OCI-LY3 (cell line): ENCODE measurements around the gene UBALD2.
"Not testable (repeated sequence)": the region's sequence is repeated elsewhere in the genome, so short reads cannot be mapped to it uniquely, and the experiment has no call there.

ENCODE experiments used
- H2AFZ ChIP-seq: fragments of 200-600, 300-600 bp; shearing (Covaris generic); 2 replicates; pipeline ENCODE4 v1.6.0; 2014; ENCODE audit warnings: antibody characterized with exemption, low read depth, low read length
- H3K27ac ChIP-seq: fragments of 200-600, 300-600 bp; sonication (generic); 2 replicates; pipeline ENCODE4 v1.5.1; 2014; ENCODE audit warnings: mild to moderate bottlenecking, low read length, moderate library complexity, mixed read lengths
- H3K27me3 ChIP-seq: fragments of 200-600, 300-600 bp; sonication (generic); 2 replicates; pipeline ENCODE4 v1.6.1; 2014; ENCODE audit warnings: low read depth, low read length, mixed read lengths
- H3K36me3 ChIP-seq: fragments of 200-600, 300-600 bp; sonication (generic); replicated peaks from 2 replicates; pipeline ENCODE3; 2014; ENCODE audit warnings: low read depth, low read length, mixed read lengths
- H3K4me1 ChIP-seq: fragments of 300-600, 200-600 bp; sonication (generic); 2 replicates; pipeline ENCODE4 v1.6.1; 2014; ENCODE audit warnings: low read length, mixed read lengths
- H3K4me2 ChIP-seq: fragments of 200-600, 300-600 bp; sonication (generic); 2 replicates; pipeline ENCODE4 v1.6.1; 2014; ENCODE audit warnings: low read length, mixed read lengths
- H3K4me3 ChIP-seq: fragments of 300-600, 200-600 bp; sonication (generic); 2 replicates; pipeline ENCODE4 v1.5.1; 2014; ENCODE audit warnings: antibody characterized with exemption, mild to moderate bottlenecking, low read length, moderate library complexity
- H3K79me2 ChIP-seq: fragments of 300-600, 200-600 bp; shearing (Covaris generic); 2 replicates; pipeline ENCODE4 v1.6.1; 2014; ENCODE audit warnings: mild to moderate bottlenecking, low read length, mixed read lengths
- H3K9ac ChIP-seq: fragments of 300-600, 200-600 bp; shearing (Covaris generic); 2 replicates; pipeline ENCODE4 v1.6.0; 2014; ENCODE audit warnings: mild to moderate bottlenecking, low read length, moderate library complexity
- H3K9me3 ChIP-seq: fragments of 200-600, 300-600 bp; shearing (Covaris generic); 2 replicates; pipeline ENCODE4 v1.6.1; 2014; ENCODE audit warnings: low read length, mixed read lengths; ENCODE audit not compliant: insufficient read depth
- H4K20me1 ChIP-seq: fragments of 200-600, 300-600 bp; sonication (generic); 2 replicates; pipeline ENCODE4 v1.6.1; 2016; ENCODE audit warnings: low read length, mixed read lengths; ENCODE audit not compliant: insufficient read depth
- CTCF ChIP-seq: fragments of 200-600, 300-600 bp; sonication (generic); IDR thresholded peaks from 2 replicates; pipeline ENCODE4 v1.5.1; 2014; ENCODE audit warnings: antibody characterized with exemption, low read length, low read depth
- EZH2phosphoT487 ChIP-seq: fragments of 200-600 bp; shearing (Covaris generic); IDR thresholded peaks from 2 replicates; pipeline ENCODE4 v1.6.1; 2018; ENCODE audit warnings: antibody characterized with exemption, mixed run types, low read depth

UBALD2 gene

GRCh38 chr17:76264755-76265623 is at the start of gene UBALD2:
TSS of gene UBALD2 (plus strand) at chr17:76265348. CDS start at chr17:76265506, 158 bp downstream.
- no peaks in the 10 kb centered on the region for H3K27me3 ChIP-seq
- peak within 1 kb of the TSS; percentile 96 for H3K4me3 ChIP-seq
- TF ChIP-seq CTCF (no peak), EZH2phosphoT487 (no peak)
- peaks cover 11% of the 10 kb centered on the region; the same call in 1 of the 2 replicates for H4K20me1 ChIP-seq
- H3K9ac ChIP-seq: peak within 1 kb of the TSS; percentile 95
- no peak within 1 kb of the TSS for H2AFZ ChIP-seq
- H3K9me3 ChIP-seq: no peaks in the 10 kb centered on the region
- H3K4me1 ChIP-seq: peaks cover 61% of the 10 kb centered on the region
- H3K36me3 ChIP-seq: peaks cover 33% of the 10 kb centered on the region
- H3K4me2 ChIP-seq: peak within 1 kb of the TSS; percentile 91
- peak within 1 kb of the TSS; percentile 94 for H3K27ac ChIP-seq
- H3K79me2 ChIP-seq: peaks cover 57% of the 10 kb centered on the region

GRCh38 chr17:76217081-76217480 is 48.1 kb upstream of the UBALD2 start:
- Histone ChIP-seq H3K9me3 (no peaks in the 10 kb centered on the region), H2AFZ (peak overlapping the region; percentile 81), H3K27me3 (no peaks in the 10 kb centered on the region), H3K4me1 (peaks cover 21% of the 10 kb centered on the region), H3K36me3 (no peaks in the 10 kb centered on the region), H3K4me2 (peak overlapping the region; percentile 34), H3K79me2 (no peaks in the 10 kb centered on the region), H3K4me3 (no peak overlapping the region), H3K27ac (no peak overlapping the region), H3K9ac (no peak overlapping the region), H4K20me1 (no peaks in the 10 kb centered on the region)
- TF ChIP-seq CTCF (no peak), EZH2phosphoT487 (no peak)

- Histone ChIP-seq H4K20me1 (no peaks in the 10 kb centered on the region), H3K36me3 (no peaks in the 10 kb centered on the region), H3K9me3 (no peaks in the 10 kb centered on the region), H3K27me3 (no peaks in the 10 kb centered on the region), H3K4me1 (peaks cover 21% of the 10 kb centered on the region), H3K4me2 (peak overlapping the region; percentile 48), H3K79me2 (no peaks in the 10 kb centered on the region), H2AFZ (no peak overlapping the region), H3K4me3 (peak overlapping the region; percentile 7; the same call in 1 of the 2 replicates), H3K27ac (no peak overlapping the region), H3K9ac (no peak overlapping the region)
- TF ChIP-seq CTCF: no peak
- TF ChIP-seq EZH2phosphoT487: no peak
Measured at GRCh38 chr17:76219670-76220383, 45.3 kb upstream of the UBALD2 start.

- Histone ChIP-seq H3K4me3 (no peak overlapping the region), H3K27me3 (no peaks in the 10 kb centered on the region), H3K79me2 (no peaks in the 10 kb centered on the region), H2AFZ (no peak overlapping the region), H3K4me1 (peaks cover 14% of the 10 kb centered on the region), H3K9me3 (no peaks in the 10 kb centered on the region), H4K20me1 (no peaks in the 10 kb centered on the region), H3K36me3 (no peaks in the 10 kb centered on the region), H3K9ac (no peak overlapping the region), H3K4me2 (no peak overlapping the region), H3K27ac (no peak overlapping the region)
- TF ChIP-seq CTCF (no peak), EZH2phosphoT487 (no peak)
Measured at GRCh38 chr17:76223802-76224201, 41.3 kb upstream of the UBALD2 start.

GRCh38 chr17:76225373-76226086 is 39.6 kb upstream of the UBALD2 start:
- H3K4me3 ChIP-seq, H2AFZ ChIP-seq, H3K9ac ChIP-seq, H3K27ac ChIP-seq, H3K36me3 ChIP-seq, H3K79me2 ChIP-seq, H3K4me1 ChIP-seq, H3K9me3 ChIP-seq, H3K4me2 ChIP-seq, H4K20me1 ChIP-seq: not testable (repeated sequence)
- peaks cover 14% of the 10 kb centered on the region for H3K27me3 ChIP-seq

- H3K9me3 ChIP-seq, H3K27ac ChIP-seq, H3K9ac ChIP-seq, H3K79me2 ChIP-seq, H3K4me2 ChIP-seq, H3K36me3 ChIP-seq, H3K4me1 ChIP-seq, H3K4me3 ChIP-seq, H2AFZ ChIP-seq, H4K20me1 ChIP-seq: not testable (repeated sequence)
- peaks cover 14% of the 10 kb centered on the region for H3K27me3 ChIP-seq
Measured at GRCh38 chr17:76226749-76227148, 38.4 kb upstream of the UBALD2 start.
